Osteocyte (in vitro differentiated cells): ENCODE data around the gene CUL7. TPM values are rescaled to one million over a fixed set of nuclear protein-coding genes. Genes with fewer than 3 reads are reported as not detected.
A peak's percentile ranks its signal among the peaks of the same experiment; 100 is the strongest.

Experiments used
- DNase-seq: peaks from one replicate; pipeline ENCODE4 v3.0.0; 2021; ENCODE audit warnings: mixed read lengths; ENCODE audit not compliant: unreplicated experiment; ENCODE audit errors: extremely low spot score
- H3K27ac Mint-ChIP-seq: one replicate; pipeline ENCODE4 v1.8.0; 2021; ENCODE audit warnings: mild to moderate bottlenecking, mixed read lengths; ENCODE audit not compliant: unreplicated experiment
- H3K27me3 Mint-ChIP-seq: one replicate; pipeline ENCODE4 v1.8.0; 2021; ENCODE audit warnings: mixed read lengths; ENCODE audit not compliant: unreplicated experiment
- H3K36me3 Mint-ChIP-seq: one replicate; pipeline ENCODE4 v1.8.0; 2021; ENCODE audit warnings: mixed read lengths; ENCODE audit not compliant: unreplicated experiment
- H3K4me1 Mint-ChIP-seq: one replicate; pipeline ENCODE4 v1.8.0; 2021; ENCODE audit warnings: mixed read lengths; ENCODE audit not compliant: unreplicated experiment
- H3K4me3 Mint-ChIP-seq: one replicate; pipeline ENCODE4 v1.8.0; 2021; ENCODE audit warnings: mild to moderate bottlenecking, moderate library complexity, mixed read lengths; ENCODE audit not compliant: unreplicated experiment
- H3K9me3 Mint-ChIP-seq: one replicate; pipeline ENCODE4 v1.8.0; 2021; ENCODE audit warnings: mixed read lengths; ENCODE audit not compliant: unreplicated experiment
- total RNA-seq: library from RNA; stranded (reverse); gene quantifications from 2 replicates; pipeline ENCODE4 v1.2.1, GENCODE V29; 2021
- TF ChIP-seq, protein P1 (sequence below): fragments of 200-600 bp; sonication (generic); IDR thresholded peaks from 2 replicates; pipeline ENCODE4 v1.5.0; 2021; ENCODE audit warnings: antibody characterized with exemption, mild to moderate bottlenecking, moderate library complexity

CUL7 gene
- total RNA-seq, 1 donor from 2014 or later: 59.9 TPM

DNA sequence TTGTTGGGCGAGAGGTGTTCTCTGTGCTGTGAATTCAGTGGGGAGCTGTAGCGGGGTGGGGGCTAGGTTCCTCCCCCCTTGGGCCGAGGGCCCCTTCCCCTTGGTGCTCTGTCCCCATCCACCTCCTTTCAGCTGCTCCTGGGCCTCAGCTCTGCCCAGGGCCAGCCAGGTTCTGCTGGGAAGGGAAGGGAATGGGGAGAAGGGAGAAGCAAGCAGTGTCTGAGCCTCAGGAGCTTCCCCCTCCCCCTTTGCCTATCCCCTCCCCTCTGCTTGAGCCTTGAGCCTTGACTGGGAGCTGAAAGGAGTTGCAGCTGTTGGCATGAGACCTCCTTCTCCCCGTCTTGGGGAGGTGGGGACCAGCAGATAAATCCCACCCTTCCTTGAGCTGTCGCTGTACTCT, 32.8 kb downstream of the CUL7 start:
- TF ChIP-seq, protein P1, sequence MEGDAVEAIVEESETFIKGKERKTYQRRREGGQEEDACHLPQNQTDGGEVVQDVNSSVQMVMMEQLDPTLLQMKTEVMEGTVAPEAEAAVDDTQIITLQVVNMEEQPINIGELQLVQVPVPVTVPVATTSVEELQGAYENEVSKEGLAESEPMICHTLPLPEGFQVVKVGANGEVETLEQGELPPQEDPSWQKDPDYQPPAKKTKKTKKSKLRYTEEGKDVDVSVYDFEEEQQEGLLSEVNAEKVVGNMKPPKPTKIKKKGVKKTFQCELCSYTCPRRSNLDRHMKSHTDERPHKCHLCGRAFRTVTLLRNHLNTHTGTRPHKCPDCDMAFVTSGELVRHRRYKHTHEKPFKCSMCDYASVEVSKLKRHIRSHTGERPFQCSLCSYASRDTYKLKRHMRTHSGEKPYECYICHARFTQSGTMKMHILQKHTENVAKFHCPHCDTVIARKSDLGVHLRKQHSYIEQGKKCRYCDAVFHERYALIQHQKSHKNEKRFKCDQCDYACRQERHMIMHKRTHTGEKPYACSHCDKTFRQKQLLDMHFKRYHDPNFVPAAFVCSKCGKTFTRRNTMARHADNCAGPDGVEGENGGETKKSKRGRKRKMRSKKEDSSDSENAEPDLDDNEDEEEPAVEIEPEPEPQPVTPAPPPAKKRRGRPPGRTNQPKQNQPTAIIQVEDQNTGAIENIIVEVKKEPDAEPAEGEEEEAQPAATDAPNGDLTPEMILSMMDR: no peak
- Mint-ChIP-seq H3K27ac (peak overlapping the region; percentile 82), H3K9me3 (no peaks in the 10 kb centered on the region), H3K4me3 (peak overlapping the region; percentile 97), H3K4me1 (peaks cover 33% of the 10 kb centered on the region), H3K27me3 (no peaks in the 10 kb centered on the region), H3K36me3 (peaks cover 39% of the 10 kb centered on the region)
- no peak for DNase-seq

DNA sequence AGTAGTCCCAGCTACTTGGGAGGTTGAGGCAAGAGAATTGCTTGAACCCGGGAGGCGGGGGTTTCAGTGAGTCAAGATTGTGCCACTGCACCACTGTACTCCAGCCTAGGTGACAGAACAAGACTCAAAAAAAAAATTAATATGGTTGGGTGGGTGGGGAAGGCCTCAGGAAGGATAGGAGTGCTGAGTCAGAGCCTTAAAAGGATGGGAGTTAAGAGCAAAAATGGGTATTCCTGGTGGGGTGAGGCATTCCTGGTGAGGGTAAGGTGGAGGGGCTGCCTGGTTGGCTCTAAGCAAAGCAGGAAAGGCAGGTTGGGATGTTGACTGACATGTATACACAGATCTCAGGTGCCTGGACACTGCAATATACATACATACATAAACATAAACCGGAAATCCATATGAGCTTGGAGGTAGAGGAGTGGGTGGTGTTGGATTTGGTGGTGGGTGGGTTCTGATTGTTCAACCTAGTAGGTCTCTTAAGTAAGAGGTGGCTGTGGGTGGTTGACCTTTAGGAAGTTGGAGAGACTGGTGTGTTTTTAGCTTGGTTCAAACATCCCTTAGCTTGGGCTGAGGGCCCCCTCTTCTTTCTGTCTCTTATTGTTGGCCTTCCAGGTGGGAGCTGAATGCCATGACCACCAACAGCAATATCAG, 33.5 kb downstream of the CUL7 start:
- Mint-ChIP-seq H3K36me3 (peaks cover 37% of the 10 kb centered on the region), H3K4me1 (peaks cover 37% of the 10 kb centered on the region), H3K27ac (peak overlapping the region; percentile 63), H3K4me3 (no peak overlapping the region), H3K27me3 (no peaks in the 10 kb centered on the region), H3K9me3 (no peaks in the 10 kb centered on the region)
- DNase-seq: no peak
- TF ChIP-seq, protein P1: no peak

DNA sequence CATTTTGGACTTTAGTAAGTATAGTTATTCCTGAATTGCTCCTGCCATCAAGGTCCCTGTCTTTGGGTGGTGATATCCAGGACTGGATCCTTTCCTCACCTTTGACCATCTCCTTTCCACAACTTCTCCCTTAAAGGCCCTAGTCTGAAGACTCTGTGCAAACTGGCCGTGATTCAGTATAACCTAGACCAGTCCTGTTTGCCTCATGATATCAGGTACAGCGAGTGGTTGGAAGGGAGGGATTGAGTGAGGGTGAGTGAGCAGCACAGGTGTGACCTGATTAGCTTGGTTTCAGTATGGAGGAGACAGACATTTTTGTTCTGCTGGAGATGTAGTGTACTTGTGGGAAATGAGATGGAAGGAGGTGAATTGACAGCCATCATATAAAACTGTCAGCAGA, 34.5 kb downstream of the CUL7 start:
- no peaks in the 10 kb centered on the region for H3K9me3 Mint-ChIP-seq
- TF ChIP-seq, protein P1: no peak
- H3K36me3 Mint-ChIP-seq: peaks cover 29% of the 10 kb centered on the region
- H3K4me1 Mint-ChIP-seq: peaks cover 41% of the 10 kb centered on the region
- no peak overlapping the region for H3K27ac Mint-ChIP-seq
- H3K27me3 Mint-ChIP-seq: no peaks in the 10 kb centered on the region
- no peak overlapping the region for H3K4me3 Mint-ChIP-seq
- DNase-seq: no peak

DNA sequence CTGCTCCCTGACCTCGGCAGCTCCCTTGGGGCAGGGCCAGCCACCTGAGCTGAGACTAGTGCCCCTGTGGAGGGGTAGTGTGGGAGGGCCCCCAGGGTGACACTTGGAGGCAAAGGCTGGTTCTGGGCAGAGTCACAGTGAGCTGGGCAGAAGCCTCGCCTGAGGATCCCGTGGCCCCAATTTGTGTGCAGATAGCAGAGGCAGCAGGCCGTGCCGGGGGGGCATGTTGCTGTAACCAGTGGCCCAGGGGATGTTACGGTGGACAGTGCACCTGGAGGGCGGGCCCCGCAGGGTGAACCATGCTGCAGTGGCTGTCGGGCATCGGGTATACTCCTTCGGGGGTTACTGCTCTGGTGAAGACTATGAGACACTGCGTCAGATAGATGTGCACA, 36.7 kb downstream of the CUL7 start:
- Mint-ChIP-seq H3K27ac (no peak overlapping the region), H3K36me3 (peaks cover 27% of the 10 kb centered on the region), H3K4me1 (peaks cover 50% of the 10 kb centered on the region), H3K4me3 (no peak overlapping the region), H3K27me3 (no peaks in the 10 kb centered on the region), H3K9me3 (no peaks in the 10 kb centered on the region)
- TF ChIP-seq, protein P1: no peak
- no peak for DNase-seq

DNA sequence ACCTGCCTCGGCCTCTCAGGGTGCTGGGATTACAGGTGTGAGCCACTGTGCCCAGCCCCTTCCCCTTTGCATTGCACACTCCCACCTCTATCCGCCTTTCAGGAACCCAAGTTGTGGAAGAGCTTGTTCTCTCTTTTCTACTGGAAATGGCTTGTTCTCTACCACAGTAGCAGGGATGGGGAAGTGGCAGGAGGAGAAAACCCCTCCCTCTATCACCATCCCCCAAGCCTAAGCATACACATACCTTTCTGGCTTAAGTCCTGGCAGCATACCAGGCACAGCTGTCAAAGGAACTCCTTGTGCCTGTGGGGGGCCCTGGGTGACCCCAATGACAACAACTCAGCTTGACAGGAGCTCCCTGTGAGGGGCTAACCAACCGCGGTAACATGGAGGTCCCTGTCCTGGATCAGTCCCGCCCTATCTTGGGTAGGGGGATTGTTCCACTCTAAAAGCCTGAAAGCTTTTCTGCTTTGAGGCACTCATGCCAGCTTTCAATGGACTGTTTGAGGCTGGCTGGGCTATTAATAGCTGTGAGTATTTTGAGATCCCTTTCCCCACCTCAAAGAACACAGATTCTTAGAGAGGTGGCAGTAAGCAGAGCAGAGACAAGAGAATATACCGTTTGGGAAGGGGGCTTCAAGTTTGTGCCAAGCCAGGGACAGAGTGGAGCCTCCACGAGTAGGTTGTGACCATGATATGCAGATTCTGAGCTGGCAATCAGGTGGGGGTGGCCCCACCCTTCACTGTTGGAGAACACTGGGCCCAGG, 37.3 kb downstream of the CUL7 start:
- H3K27ac Mint-ChIP-seq: no peak overlapping the region
- peaks cover 31% of the 10 kb centered on the region for H3K36me3 Mint-ChIP-seq
- H3K4me1 Mint-ChIP-seq: peaks cover 53% of the 10 kb centered on the region
- no peaks in the 10 kb centered on the region for H3K27me3 Mint-ChIP-seq
- peak overlapping the region; percentile 48 for H3K4me3 Mint-ChIP-seq
- H3K9me3 Mint-ChIP-seq: no peaks in the 10 kb centered on the region
- TF ChIP-seq, protein P1: no peak
- no peak for DNase-seq
